WERI-Rb-1 (cell line): ENCODE data around the gene GPC5.

Source experiments
- DNase-seq: peaks from one replicate; pipeline ENCODE4 v3.0.0-alpha.2; 2020
- H3K27ac ChIP-seq: fragments of 250-450 bp; sonication (Bioruptor Pico); 2 replicates; pipeline ENCODE4 v1.5.1; 2020; ENCODE audit warnings: mild to moderate bottlenecking, moderate library complexity
- H3K27me3 ChIP-seq: fragments of 250-450 bp; sonication (Bioruptor Pico); 2 replicates; pipeline ENCODE4 v1.5.1; 2021; ENCODE audit warnings: mild to moderate bottlenecking, low read depth, moderate library complexity; ENCODE audit not compliant: insufficient read depth, severe bottlenecking
- H3K36me3 ChIP-seq: fragments of 250-450 bp; sonication (Bioruptor Pico); 2 replicates; pipeline ENCODE4 v1.5.1; 2020; ENCODE audit warnings: mild to moderate bottlenecking, moderate library complexity
- H3K4me3 ChIP-seq: 2 replicates; pipeline ENCODE4 v1.5.1; 2011; ENCODE audit warnings: low read depth, mild to moderate bottlenecking, control low read depth, low read length
- H3K9me3 ChIP-seq: fragments of 250-450 bp; sonication (Bioruptor Pico); 2 replicates; pipeline ENCODE4 v1.5.1; 2021; ENCODE audit warnings: mild to moderate bottlenecking, moderate library complexity; ENCODE audit not compliant: severe bottlenecking
- TF ChIP-seq, protein P1 (sequence below): IDR thresholded peaks from 2 replicates; pipeline ENCODE4 v1.5.1; 2011; ENCODE audit warnings: low read depth, mild to moderate bottlenecking, control low read depth, inconsistent platforms, low read length

Gene GPC5

GRCh38 chr13:92802776-92803175, 1404.4 kb downstream of the GPC5 start:
- DNase-seq: no peak
- Histone ChIP-seq H3K27ac (no peak overlapping the region), H3K27me3 (no peaks in the 10 kb centered on the region), H3K4me3 (no peak overlapping the region), H3K9me3 (no peaks in the 10 kb centered on the region), H3K36me3 (no peaks in the 10 kb centered on the region)
- TF ChIP-seq, protein P1, sequence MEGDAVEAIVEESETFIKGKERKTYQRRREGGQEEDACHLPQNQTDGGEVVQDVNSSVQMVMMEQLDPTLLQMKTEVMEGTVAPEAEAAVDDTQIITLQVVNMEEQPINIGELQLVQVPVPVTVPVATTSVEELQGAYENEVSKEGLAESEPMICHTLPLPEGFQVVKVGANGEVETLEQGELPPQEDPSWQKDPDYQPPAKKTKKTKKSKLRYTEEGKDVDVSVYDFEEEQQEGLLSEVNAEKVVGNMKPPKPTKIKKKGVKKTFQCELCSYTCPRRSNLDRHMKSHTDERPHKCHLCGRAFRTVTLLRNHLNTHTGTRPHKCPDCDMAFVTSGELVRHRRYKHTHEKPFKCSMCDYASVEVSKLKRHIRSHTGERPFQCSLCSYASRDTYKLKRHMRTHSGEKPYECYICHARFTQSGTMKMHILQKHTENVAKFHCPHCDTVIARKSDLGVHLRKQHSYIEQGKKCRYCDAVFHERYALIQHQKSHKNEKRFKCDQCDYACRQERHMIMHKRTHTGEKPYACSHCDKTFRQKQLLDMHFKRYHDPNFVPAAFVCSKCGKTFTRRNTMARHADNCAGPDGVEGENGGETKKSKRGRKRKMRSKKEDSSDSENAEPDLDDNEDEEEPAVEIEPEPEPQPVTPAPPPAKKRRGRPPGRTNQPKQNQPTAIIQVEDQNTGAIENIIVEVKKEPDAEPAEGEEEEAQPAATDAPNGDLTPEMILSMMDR: no peak

DNA sequence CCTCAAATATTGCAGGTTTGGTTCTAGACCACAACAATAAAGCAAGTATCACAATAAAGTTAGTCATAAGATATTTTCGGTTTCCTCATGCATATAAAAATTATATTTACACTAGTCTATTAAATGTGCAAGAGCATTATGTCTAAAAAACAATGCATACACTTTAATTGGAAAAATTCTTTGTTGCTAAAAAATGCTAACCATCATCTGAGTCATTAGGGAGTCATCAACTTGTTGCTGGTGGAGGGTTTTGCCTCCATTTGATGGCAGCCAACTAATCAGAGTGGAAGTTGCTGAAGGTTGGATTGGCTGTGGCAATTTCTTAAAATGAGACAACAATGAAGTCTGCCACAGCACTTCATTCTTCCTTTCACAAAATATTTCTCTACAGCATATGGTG, 1405.9 kb downstream of the GPC5 start:
- TF ChIP-seq, protein P1: no peak
- Histone ChIP-seq H3K36me3 (no peaks in the 10 kb centered on the region), H3K27me3 (no peaks in the 10 kb centered on the region), H3K27ac (no peak overlapping the region), H3K4me3 (no peak overlapping the region), H3K9me3 (no peaks in the 10 kb centered on the region)
- no peak for DNase-seq

- DNase-seq: no peak
Measured at GRCh38 chr13:92804926-92805325, 1406.5 kb downstream of the GPC5 start.

DNA sequence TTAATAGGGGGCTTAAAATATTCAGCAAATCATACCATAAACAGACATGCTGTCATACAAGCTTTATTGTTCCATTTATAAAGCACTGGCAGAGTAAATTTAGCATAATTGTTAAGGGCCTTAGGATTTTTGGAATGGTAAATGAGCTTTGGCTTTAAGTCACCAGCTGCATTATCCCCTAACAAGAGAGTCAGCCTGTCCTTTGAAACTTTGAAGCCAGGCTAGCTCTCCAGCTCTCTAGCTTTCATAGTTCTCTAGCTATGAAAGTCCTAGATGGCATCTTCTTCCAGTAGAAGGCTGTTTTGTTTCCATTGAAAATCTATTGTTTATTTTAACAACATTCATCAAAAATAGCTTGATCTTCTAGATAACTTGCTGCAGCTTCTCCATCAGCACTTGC, 1407.3 kb downstream of the GPC5 start:
- no peak for DNase-seq
- H3K36me3 ChIP-seq: no peaks in the 10 kb centered on the region
- H3K27ac ChIP-seq: no peak overlapping the region
- TF ChIP-seq, protein P1: no peak
- H3K27me3 ChIP-seq: no peaks in the 10 kb centered on the region
- no peak overlapping the region for H3K4me3 ChIP-seq
- H3K9me3 ChIP-seq: no peaks in the 10 kb centered on the region

More at GRCh38 chr13:92804926-92805325, 1406.5 kb downstream of the GPC5 start:
- Histone ChIP-seq H3K27me3 (no peaks in the 10 kb centered on the region), H3K9me3 (no peaks in the 10 kb centered on the region), H3K36me3 (no peaks in the 10 kb centered on the region), H3K27ac (no peak overlapping the region), H3K4me3 (no peak overlapping the region)
- TF ChIP-seq, protein P1: no peak

DNA sequence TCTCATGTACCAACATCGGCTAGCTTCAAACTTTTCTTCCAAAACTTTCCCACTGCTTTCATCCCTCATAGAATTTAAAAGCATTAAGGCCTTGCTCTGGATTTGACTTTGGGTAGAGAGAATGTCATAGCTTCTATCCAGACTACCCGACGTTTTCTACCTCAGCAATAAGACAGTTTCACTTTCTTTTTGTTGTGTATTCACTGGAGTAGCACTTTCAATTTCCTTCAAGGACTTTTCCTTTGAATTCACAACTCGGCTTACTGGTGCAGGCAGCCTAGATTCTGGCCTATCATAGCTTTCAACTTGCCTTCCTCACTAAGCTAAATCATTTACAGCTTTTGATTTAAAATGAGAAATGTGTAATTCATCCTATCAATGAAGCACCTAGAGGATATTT, 1407.8 kb downstream of the GPC5 start:
- TF ChIP-seq, protein P1: no peak
- H3K27ac ChIP-seq: no peak overlapping the region
- no peaks in the 10 kb centered on the region for H3K36me3 ChIP-seq
- no peak for DNase-seq
- no peaks in the 10 kb centered on the region for H3K27me3 ChIP-seq
- no peak overlapping the region for H3K4me3 ChIP-seq
- no peaks in the 10 kb centered on the region for H3K9me3 ChIP-seq

DNA sequence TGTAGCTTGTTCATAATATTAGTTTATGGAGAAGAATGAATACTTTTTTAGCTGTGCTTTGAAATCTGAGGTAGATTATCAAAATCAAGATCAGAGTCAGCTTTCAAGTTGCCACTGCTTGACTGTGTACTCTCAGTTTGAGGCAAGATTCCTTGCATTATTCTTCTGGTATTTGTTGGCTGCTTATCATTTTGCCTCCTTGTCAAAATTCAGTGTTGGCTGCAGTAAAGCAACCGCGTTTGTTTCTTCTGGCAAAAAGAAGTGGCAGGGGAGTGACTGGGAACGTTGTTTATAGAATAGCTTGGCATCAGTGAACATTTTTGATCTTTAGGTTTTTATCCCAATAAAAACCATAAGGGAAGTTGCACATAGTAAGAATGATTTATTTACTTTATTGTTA, 1408.9 kb downstream of the GPC5 start:
- TF ChIP-seq, protein P1: no peak
- no peaks in the 10 kb centered on the region for H3K36me3 ChIP-seq
- H3K27ac ChIP-seq: no peak overlapping the region
- DNase-seq: no peak
- no peaks in the 10 kb centered on the region for H3K27me3 ChIP-seq
- H3K9me3 ChIP-seq: no peaks in the 10 kb centered on the region
- H3K4me3 ChIP-seq: no peak overlapping the region
